ENCODE data around the gene VPS33B.

VPS33B gene

DNA sequence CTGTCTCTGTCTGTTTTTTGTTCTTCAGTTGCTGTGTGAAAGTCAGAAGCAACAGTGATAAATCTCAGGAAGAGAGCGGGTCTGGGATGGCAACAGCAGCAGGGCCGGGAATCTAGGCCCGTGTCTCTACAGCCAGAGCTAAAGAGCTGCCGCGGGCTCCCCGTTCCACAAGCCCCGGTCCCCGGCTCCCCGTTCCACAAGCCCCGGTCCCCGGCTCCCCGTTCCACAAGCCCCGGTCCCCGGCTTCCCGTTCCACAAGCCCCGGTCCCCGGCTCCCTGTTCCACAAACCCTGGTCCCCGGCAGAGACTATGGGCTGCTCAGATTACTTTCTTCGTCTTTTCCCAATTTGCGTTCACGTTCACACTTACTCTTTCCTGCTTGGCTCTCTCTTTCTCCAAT is 48.2 kb downstream of the VPS33B start:
- no peak for DNase-seq

DNA sequence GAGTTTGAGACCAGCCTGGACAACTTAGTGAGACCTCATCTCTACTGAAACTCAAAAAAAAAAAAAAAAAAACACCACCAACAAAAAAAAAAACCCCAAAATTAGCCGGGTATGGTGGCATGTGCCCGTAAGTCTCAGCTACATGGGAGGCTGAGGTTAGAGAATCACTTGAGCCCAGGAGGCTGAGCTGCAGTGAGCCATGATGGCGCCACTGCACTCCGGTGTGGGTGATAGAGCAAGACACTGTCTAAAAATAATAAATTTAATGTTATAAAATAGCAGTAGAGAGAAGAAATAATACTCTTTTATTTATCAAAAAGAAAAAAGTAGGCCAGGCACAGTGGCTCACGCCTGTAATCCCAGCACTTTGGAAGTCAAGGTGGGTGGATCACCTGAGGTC is 50.3 kb downstream of the VPS33B start:
- no peak for DNase-seq

DNA sequence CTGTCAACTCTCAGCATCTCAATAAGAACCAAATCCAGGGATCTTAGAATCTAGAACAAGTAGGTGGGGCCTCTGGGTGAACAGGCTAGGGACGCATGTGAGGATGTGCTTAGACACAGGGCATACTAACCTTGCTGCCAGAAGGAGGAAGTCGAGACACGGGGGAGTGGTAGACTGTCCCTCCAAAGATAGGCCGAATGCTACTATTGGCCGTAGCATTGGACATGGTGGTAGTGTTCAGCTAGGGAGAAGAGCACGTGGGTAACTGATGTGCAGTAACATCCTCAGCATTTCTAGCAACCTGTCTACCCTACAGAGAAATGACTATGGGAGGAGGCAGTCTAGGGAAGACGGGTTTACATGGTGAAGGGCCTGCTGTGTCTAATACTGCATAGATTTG is 52.1 kb downstream of the VPS33B start:
- DNase-seq = no peak

DNA sequence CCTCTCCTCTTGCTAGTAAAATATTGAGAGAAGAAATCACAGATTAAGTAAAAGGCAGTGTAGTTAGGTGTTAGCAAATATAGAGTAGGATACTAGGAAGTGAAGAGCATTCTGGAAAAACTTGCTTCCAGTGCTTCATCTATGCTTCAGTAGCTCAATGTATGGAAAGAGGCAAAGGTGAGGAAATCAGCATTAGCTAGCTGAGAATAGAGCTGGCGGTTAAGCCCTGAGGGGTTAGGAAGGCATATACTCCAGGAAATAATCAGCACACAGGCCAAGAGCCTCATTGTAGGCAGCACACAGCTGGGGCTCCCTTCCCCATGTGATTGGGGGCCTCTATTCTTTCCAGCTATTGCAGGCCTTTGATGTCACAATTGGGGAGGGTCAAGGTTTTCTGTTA is 54.0 kb downstream of the VPS33B start:
- no peak for DNase-seq

DNA sequence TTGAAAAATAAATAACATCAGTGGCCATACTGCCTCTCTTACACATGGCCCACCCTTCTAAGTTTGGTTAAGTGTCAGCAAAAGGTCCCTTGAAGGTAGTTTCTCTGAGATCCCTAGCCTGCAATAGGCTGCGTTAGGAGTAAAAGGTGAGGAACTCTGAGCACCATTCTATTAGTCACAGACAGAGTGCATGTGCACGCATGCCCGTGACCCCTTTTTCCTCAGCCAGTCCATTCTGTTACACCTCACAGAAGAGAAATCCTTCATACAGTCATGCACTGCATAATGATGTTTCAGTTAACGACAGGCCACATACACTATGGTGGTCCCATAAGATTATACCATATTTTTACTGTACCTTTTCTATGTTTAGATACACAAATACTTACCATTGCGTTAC is 55.2 kb downstream of the VPS33B start:
- DNase-seq = no peak

DNA sequence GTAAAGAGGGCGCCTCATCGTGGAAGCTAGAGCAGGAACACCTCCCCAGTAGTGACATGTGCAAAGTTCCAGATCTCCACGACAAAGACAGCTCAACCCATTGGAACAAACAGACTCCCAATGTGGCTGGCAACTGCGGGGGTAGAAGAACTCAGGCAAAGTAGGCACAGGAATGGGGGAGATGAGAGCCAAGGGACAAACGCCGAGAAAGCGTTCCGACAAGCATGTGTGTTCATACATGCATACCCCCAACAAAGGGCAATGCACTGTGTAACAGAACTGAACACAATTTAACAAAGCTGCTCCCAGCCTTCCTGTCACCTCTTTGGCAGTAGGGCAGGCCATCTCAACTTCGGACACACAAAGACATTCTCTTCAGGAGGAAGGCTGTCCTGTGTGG is 56.1 kb downstream of the VPS33B start:
- DNase-seq = no peak

DNA sequence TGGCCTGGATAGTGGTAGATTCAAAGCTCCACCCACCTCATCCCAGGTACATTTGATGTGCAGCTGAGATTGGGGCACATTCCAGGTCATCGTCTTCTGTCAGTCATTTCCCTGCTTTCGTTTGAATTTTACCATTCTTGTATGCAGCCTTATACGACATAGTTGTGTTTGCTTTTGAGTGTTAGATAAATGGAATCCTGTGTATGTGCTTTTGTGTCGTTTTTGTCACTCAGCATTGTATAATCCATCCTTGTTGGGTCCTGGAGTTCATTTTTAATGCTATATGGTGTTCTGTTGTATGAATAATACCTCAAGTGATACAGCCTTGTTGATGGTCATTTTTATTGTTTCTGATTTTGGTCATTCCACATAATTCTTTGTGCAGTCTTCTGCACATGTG is 60.4 kb downstream of the VPS33B start:
- no peak for DNase-seq

DNA sequence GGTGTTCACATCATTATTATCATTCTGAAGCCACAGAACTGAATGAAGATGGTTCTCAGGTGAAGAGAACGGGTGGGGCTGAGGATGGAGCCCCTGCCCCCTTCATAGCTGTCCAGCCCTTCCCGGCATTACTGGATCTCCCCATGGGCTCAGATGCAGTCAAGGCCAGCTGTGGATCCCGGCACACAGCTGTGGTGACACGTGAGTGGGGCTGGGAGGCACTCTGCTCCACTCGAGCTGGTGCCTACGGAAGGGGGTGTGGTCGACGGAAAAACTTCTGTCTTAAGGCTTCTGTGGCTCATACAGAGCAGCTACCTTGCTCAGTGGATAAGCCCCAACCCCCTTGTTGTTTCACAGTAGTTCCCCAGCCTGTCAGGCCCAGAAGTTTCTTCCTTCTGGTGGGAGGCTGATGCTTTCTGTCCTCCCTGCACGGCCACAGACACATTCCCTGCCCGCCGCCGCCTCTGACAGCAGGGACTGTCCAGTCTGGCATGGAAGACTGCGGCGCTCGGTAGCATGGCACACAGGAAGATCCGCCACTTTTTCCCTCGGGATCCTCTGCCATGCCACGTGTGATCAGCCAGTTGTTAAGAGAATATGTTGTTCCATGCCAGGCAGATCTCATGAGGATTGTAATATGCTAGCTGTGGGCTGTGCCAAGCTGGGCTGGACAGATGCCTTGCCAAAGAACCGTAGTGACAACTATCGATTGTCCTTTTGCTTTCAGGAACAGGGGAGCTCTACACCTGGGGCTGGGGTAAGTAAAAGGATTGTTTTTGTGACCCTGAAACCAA is 61.9 kb downstream of the VPS33B start:
- no peak for DNase-seq

DNA sequence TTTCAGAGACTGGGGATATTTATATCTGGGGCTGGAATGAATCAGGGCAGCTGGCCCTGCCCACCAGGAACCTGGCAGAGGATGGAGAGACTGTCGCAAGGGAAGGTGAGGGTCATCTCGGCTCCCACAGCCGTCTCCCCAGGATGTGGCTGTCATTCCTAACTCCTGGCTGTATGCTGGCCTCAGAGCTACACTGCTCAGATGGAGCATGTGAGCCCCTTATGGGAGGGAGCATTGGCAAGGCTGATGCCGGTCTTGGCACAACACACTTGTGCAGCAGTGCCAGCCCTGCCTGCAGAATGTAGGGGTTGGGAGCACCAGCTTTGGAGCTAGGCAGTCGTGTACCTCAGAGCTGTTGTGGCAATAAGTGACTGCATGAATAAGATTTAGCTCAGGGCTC is 62.5 kb downstream of the VPS33B start:
- no peak for DNase-seq

DNA sequence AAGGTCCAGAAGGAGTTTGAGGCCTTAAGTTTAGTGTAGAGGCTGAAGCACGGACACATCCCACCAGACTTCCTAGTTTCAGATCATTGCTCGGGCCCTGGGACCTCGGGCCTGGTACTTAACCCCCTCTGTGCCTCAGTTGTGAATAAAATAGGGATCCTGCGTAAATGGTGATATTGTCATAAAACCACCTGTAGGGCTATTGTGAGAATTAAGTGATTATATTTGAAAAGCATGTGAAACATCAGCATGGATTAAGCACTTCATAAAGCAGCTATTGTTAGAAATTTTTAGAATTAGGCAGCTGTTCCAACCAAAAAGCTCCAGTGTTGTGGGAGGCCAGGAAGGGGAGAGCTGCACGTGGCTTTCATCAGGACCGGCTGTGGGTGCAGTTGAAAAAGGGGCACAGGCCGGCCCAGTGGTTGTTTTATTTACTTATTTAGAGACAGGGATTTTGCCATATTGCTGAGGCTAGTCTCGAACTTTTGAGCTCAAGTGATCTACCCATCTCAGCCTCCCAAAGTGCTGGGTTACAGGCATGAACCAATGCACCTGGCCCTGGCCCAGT is 63.3 kb downstream of the VPS33B start:
- DNase-seq = no peak

DNA sequence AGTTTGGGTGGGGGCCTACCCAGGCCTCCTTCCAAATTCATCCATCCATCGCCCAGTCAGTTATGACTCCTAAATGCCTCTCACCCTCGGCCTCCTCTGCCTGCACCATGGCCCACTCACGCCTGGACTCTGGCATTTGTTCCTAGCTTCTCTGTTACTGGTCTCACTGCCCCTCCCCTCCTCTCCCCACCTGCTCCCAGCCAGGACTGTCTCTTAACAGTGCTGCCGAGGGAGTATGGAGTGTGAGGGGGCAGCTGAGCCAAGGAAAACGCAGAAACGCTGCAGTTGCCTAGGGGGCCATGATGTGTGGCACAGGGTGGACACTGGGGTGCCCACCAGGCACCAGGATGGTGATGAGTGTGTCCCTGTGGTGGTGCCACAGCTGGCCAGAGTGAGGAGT is 64.6 kb downstream of the VPS33B start:
- DNase-seq = no peak

DNA sequence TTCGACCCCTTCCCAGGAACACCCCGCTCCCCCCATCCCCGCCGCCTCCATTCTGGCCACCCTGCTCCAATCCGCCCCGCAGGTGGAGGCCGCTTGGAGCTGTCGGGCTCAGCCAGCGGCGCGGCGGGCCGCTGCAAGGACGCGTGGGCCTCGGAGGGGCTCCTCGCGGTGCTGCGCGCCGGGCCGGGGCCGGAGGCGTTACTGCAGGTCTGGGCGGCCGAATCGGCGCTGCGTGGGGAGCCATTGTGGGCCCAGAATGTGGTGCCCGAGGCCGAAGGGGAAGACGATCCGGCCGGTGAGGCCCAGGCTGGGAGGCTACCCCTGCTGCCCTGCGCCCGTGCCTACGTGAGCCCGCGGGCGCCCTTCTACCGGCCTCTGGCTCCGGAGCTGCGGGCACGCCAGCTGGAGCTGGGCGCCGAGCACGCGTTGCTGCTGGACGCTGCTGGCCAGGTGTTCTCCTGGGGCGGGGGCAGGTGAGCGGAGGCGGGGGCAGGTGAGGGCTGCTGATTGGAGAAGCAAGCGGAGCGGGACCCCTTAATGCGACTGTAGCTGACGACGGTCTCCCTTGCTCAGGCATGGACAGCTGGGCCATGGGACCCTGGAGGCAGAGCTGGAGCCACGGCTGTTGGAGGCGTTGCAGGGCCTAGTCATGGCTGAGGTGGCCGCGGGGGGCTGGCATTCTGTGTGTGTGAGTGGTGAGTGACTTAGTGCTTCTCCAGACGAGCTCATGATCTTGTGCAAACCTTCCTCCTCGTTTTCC is 65.2 kb downstream of the VPS33B start:
- no peak for DNase-seq

DNA sequence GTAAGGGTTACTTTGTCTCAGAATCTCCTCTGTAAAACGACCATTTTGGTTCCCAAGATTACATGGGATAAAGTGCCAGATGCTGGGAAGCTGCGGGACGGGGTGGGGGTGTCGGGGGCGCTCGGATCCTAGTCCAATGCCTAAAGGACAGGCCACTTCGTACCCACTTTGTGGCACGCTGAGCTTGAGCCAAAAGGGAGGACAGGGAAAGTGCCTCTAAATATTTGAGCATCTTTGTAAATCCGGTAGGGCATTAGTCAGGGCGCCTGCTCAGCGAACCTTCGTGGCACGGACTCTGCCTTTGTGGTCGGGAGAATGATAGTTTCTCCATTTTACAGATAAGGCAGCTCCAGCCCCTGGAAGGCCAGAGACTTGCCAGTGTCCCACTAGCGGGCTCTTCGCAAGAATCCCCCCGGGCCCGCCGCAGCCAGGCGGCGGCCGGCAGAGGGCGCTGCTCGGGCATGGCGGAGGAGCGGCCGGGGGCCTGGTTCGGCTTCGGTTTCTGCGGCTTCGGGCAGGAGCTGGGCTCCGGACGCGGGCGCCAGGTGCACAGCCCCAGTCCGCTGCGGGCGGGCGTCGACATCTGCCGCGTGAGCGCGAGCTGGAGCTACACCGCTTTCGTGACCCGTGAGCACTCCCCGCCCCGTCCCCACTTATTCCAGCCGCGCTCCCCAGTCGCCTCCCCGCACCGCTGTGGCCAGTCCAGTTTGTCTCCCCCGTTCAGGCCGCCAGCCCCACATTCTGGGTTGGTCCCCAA is 65.9 kb downstream of the VPS33B start:
- peak; percentile 66 for DNase-seq

DNA sequence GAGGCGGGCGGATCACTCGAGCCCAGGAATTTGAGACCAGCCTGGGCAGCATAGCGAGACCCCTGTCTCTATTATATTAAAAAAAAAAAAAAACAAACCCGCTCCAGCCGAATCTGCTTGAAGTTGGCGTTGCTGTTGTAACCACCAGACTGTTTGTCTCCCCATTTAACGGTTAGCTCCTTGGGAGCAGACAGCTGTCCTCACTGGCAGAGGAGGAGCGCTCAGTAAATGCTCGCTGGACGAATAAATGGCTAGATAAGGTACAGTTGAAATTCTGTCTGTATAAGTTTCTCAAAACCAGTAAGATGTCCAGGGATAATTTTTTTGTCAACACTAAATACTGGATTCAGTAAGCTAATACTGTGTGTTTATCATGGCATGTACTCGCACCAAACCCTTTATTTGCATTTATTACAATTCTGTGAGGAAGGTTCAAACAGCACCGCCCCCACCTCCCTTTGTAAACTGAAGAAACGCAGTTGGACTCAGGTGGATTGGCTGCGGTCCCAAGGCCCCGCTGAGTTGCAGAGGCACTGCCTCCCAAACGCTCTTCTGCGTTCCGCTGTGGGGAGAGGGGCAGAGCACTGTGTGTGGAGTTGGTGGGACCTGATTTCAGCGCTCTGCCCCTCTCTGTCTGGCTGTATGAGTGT is 66.6 kb downstream of the VPS33B start:
- no peak for DNase-seq

DNA sequence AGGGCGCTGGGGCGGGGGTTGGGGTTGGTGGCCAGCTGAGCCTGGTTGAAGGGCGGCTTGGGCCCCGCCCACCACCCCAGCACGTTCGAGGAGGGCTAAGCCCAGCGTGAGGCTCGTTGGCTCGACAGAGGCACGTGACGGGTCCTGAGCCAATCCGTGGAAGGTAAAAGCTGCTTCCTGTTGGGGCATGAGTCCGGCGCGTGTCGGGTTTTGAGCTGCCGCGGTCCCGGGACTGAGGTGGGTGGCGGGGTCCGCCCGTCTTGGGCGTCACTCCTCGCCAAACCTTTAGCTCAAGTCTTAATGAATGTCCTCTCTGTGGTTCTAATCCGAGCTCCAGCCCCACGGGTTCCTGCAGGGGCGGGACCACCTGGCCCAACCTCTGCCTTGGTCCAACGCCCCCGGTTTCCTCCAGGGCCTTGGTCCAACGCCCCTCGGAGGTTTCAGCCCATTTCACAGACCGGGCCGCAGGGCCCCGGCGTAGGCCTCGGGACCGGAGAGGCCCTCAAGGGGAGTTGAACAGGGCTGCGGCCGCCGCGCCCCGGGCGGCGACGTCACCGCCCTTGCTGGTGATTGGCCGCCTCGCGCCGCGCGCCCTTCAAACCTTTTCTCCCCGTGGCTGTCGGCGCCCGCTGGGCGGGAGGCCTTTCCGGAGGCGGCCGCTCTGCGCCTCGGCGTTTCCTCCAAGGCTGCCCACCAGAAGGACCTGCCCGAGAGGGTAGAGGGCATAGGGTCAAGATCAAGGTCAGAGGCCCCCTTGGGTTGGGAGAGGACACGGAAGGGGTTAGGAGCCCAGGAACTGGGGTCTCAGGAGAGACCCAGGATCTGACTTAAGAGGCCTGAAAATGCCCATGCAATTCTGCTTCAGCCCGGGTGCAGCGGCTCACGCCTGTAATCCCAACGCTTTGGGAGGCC is 67.4 kb downstream of the VPS33B start, which contains the start of gene RCCD1:
TSS of gene RCCD1 (plus strand) at position 173 of the 912 bp plus-strand sequence. CDS start 1,851 bp downstream, outside the sequence.
- DNase-seq = peak; percentile 91

DNA sequence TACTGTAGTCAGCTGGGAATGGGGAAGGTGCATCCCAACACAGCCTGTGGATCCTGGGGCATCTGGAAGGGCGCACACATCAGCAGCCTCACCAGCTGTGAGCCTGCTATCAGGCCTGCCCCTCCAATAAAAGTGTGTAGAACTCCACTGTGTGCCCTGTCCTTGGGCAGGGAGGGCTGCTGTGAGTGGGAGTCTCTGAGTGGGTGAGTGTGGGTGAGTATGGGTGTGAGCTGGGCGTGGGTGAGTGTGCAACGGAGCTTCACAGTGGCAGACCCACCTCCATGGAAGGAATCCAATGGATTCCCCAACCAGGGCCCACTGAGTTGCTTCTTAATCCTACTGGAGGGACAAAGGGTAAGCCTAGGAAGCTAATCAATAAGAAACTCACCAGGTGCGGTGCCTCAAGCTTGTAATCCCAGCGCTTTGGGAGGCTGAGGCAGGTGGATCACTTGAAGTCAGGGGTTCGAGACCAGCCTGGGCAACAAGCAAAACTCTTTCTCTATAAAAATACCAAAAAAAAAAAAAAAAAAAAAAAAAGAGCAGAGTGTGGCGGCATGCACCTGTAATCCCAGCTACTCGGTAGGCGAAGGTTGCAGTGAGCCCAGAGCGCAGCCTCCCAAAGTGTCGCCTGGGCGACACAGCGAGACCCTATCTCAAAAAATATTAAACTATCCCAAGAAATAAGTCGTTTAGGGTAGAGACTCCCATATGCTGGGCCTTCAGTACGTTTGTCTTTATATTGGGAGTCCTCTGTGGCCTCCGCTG is 68.3 kb downstream of the VPS33B start:
- DNase-seq = no peak

DNA sequence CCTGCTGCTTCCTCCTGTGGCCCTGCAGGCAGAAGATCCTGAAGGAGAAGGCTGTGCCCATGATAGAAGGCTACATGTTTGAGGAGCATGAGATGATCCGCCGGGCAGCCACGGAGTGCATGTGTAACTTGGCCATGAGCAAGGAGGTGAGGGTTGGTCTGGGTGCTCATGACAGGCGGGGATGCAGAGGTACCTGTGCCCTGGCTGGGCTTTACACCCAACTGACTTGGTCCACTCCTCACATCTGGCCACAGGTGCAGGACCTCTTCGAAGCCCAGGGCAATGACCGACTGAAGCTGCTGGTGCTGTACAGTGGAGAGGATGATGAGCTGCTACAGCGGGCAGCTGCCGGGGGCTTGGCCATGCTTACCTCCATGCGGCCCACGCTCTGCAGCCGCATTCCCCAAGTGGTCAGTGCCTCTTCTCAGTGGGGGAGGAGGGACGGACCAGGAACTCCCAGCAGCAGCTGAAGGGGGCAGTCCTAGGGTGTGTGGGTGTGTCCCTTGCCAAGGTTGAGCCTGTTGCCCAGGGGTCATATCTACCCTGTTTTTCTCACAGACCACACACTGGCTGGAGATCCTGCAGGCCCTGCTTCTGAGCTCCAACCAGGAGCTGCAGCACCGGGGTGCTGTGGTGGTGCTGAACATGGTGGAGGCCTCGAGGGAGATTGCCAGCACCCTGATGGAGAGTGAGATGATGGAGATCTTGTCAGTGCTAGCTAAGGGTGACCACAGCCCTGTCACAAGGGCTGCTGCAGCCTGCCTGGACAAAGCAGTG is 69.3 kb downstream of the VPS33B start:
- no peak for DNase-seq

DNA sequence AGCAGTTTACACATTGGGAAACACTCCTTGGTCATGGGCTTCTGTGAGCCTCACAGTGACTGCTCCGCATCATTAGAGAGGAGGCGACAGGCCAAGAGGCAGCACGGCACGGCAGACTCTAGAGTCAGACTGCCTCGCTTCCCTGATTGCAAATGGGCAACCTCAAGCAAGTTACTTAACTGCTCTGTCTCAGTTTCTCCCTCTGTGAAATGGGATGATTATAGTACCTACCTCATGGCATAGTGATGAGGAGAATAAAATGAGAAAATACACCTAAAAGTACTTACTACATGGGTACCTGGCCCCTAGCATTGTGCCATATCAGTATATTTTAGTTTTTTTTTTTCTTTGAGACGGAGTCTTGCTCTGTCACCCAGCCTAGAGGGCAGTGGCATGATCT is 71.7 kb downstream of the VPS33B start:
- no peak for DNase-seq

DNA sequence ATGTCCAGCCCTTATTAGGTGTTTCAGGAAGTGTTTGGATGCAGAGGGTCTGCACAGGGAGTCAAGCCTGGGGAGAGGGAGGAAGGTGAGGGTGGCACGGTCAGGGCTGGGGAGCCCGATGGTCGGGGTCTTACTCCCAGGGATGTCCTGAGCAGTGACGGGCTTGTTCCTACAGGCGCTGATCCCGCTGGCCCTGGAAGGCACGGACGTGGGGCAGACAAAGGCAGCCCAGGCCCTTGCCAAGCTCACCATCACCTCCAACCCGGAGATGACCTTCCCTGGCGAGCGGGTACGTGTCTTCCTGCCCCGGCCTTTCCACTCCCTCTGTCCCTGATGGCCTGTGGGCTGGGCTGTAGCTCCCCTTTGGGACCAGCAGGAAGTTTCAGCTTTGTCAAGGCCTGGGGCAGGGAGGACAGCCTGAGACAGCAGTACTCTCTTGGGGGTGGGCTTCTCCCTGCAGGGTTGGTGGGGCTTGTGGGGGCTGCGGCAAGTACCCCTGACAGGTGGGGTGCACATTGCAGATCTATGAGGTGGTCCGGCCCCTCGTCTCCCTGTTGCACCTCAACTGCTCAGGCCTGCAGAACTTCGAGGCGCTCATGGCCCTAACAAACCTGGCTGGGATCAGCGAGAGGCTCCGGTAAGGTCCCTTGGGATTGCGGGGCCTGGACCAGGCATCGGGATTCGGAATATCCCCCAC is 72.3 kb downstream of the VPS33B start:
- DNase-seq = no peak
